CD1c-positive myeloid dendritic cell (primary cell): ENCODE data around the gene CSTPP1.
A peak's percentile ranks its signal among the peaks of the same experiment; 100 is the strongest.
"Not testable (repeated sequence)": the region's sequence is repeated elsewhere in the genome, so short reads cannot be mapped to it uniquely, and the experiment has no call there.

Source experiments
- DNase-seq: peaks from one replicate; pipeline ENCODE4 v3.0.0-alpha.2; 2016; ENCODE audit errors: extremely low spot score

Gene CSTPP1

GRCh38 chr11:47099918-47100315, 163.4 kb downstream of the CSTPP1 start:
- no peak for DNase-seq

GRCh38 chr11:47101406-47101805, 164.8 kb downstream of the CSTPP1 start:
- DNase-seq: no peak

- DNase-seq: peak; percentile 21
These were observed 167.8 kb downstream of the CSTPP1 start for GRCh38 chr11:47104261-47104950.

GRCh38 chr11:47105541-47105940, 169.0 kb downstream of the CSTPP1 start:
- DNase-seq: no peak

- DNase-seq: no peak
These were observed 169.4 kb downstream of the CSTPP1 start for GRCh38 chr11:47105974-47106373.

- no peak for DNase-seq
These were observed 170.3 kb downstream of the CSTPP1 start for GRCh38 chr11:47106798-47107411.

GRCh38 chr11:47107744-47108143, 171.2 kb downstream of the CSTPP1 start:
- DNase-seq: no peak

- no peak for DNase-seq
These were observed 171.7 kb downstream of the CSTPP1 start for GRCh38 chr11:47108214-47108613.

- no peak for DNase-seq
These were observed 172.6 kb downstream of the CSTPP1 start for GRCh38 chr11:47109051-47109726.

- no peak for DNase-seq
These were observed 173.2 kb downstream of the CSTPP1 start for GRCh38 chr11:47109727-47110246.

GRCh38 chr11:47111318-47111804, 174.8 kb downstream of the CSTPP1 start:
- no peak for DNase-seq

GRCh38 chr11:47112941-47113340, 176.4 kb downstream of the CSTPP1 start:
- DNase-seq: not testable (repeated sequence)

GRCh38 chr11:47118958-47119688, 182.6 kb downstream of the CSTPP1 start:
- DNase-seq: not testable (repeated sequence)

GRCh38 chr11:47121056-47121455, 184.5 kb downstream of the CSTPP1 start:
- no peak for DNase-seq

- DNase-seq: no peak
These were observed 185.2 kb downstream of the CSTPP1 start for GRCh38 chr11:47121731-47122130.

GRCh38 chr11:47123094-47123493, 186.5 kb downstream of the CSTPP1 start:
- no peak for DNase-seq

- DNase-seq: no peak
These were observed 188.1 kb downstream of the CSTPP1 start for GRCh38 chr11:47124675-47125074.

GRCh38 chr11:47125083-47125482, 188.5 kb downstream of the CSTPP1 start:
- DNase-seq: no peak

- DNase-seq: no peak
These were observed 190.7 kb downstream of the CSTPP1 start for GRCh38 chr11:47127213-47127612.

- no peak for DNase-seq
These were observed 194.0 kb downstream of the CSTPP1 start for GRCh38 chr11:47130543-47130942.

- DNase-seq: no peak
These were observed 194.6 kb downstream of the CSTPP1 start for GRCh38 chr11:47131136-47131535.

GRCh38 chr11:47132490-47132889, 195.9 kb downstream of the CSTPP1 start:
- DNase-seq: no peak
